IMR-90 (cell line): ENCODE results near the gene G3BP1. TPM values are rescaled to one million over a fixed set of nuclear protein-coding genes. Genes with fewer than 3 reads are reported as not detected.

Source experiments
- ATAC-seq: fragments of 200-7000 bp; cut with Tn5 transposase; 2 replicates; pipeline ENCODE4 v1.9.1; 2020; ENCODE audit warnings: low read depth, mild to moderate bottlenecking, moderate library complexity
- BruUV-seq: library from RNA; stranded (reverse); fragments of 400-500 nt; replicated peaks from 2 replicates; lab custom pipeline; 2021; lab: Mats Ljungman, UMichigan
- CTCF ChIA-PET: fragments of 300-600 bp; formaldehyde crosslinking; extraction: SDS; loops from one replicate; lab custom pipeline; 2021; ENCODE audit warnings: antibody characterized with exemption; lab: Yijun Ruan, JAX
- POLR2A ChIA-PET: fragments of 300-600 bp; sonication (Branson Sonifier 250); formaldehyde crosslinking; loops from one replicate; lab custom pipeline; 2022; ENCODE audit warnings: antibody characterized with exemption; ENCODE audit not compliant: unreplicated experiment; lab: Charles Lee
- DNase-seq: peaks from one replicate; pipeline ENCODE4 v3.0.0; 2013
- H2AFZ ChIP-seq: replicated peaks from 2 replicates; pipeline ENCODE3; 2013; ENCODE audit warnings: low read length, mild to moderate bottlenecking; ENCODE audit not compliant: poor library complexity
- H2AK5ac ChIP-seq: 2 replicates; pipeline ENCODE4 v1.6.1; 2013; ENCODE audit warnings: low read depth, low read length, inconsistent platforms
- H2AK9ac ChIP-seq: replicated peaks from 2 replicates; pipeline ENCODE3; 2013; ENCODE audit warnings: mild to moderate bottlenecking, low read depth, low read length, moderate library complexity; ENCODE audit not compliant: poor library complexity
- H2BK120ac ChIP-seq: 2 replicates; pipeline ENCODE4 v1.6.1; 2013; ENCODE audit warnings: low read depth, low read length, inconsistent platforms
- H2BK15ac ChIP-seq: 3 replicates; pipeline ENCODE4 v1.6.1; 2013; ENCODE audit warnings: low read depth, low read length, inconsistent platforms
- H2BK20ac ChIP-seq: 2 replicates; pipeline ENCODE4 v1.6.1; 2013; ENCODE audit warnings: low read depth, mild to moderate bottlenecking, inconsistent platforms, low read length, moderate library complexity
- H2BK5ac ChIP-seq: 2 replicates; pipeline ENCODE4 v1.6.1; 2013; ENCODE audit warnings: mild to moderate bottlenecking, low read depth, low read length, inconsistent platforms; ENCODE audit not compliant: poor library complexity, severe bottlenecking
- H3K14ac ChIP-seq: replicated peaks from 2 replicates; pipeline ENCODE4 v1.6.1; 2013; ENCODE audit warnings: low read depth, low read length, inconsistent platforms
- H3K18ac ChIP-seq: 2 replicates; pipeline ENCODE4 v1.6.1; 2013; ENCODE audit warnings: low read depth, low read length, control low read depth
- H3K23ac ChIP-seq: 2 replicates; pipeline ENCODE4 v1.6.1; 2013; ENCODE audit warnings: low read depth, low read length, inconsistent platforms
- H3K27ac ChIP-seq: 2 replicates; pipeline ENCODE4 v1.5.1; 2013; ENCODE audit warnings: mild to moderate bottlenecking, control low read depth, low read length; ENCODE audit not compliant: insufficient read depth
- H3K27me3 ChIP-seq: 2 replicates; pipeline ENCODE4 v1.6.1; 2013; ENCODE audit warnings: low read length; ENCODE audit not compliant: control insufficient read depth, insufficient read depth
- H3K36me3 ChIP-seq: 2 replicates; pipeline ENCODE4 v1.6.1; 2013; ENCODE audit warnings: low read length, mixed read lengths; ENCODE audit not compliant: control insufficient read depth, insufficient read depth
- H3K4ac ChIP-seq: 2 replicates; pipeline ENCODE4 v1.6.1; 2013; ENCODE audit warnings: low read depth, low read length, inconsistent platforms
- H3K4me1 ChIP-seq: 2 replicates; pipeline ENCODE4 v1.6.1; 2013; ENCODE audit warnings: low read length, mixed read lengths; ENCODE audit not compliant: control insufficient read depth, insufficient read depth
- H3K4me2 ChIP-seq: 2 replicates; pipeline ENCODE4 v1.6.1; 2013; ENCODE audit warnings: low read depth, mild to moderate bottlenecking, control low read depth, low read length, moderate library complexity
- H3K4me3 ChIP-seq: 2 replicates; pipeline ENCODE4 v1.5.1; 2013; ENCODE audit warnings: low read depth, mild to moderate bottlenecking, control low read depth, low read length, moderate library complexity; ENCODE audit not compliant: insufficient read depth
- H3K56ac ChIP-seq: 2 replicates; pipeline ENCODE4 v1.6.1; 2013; ENCODE audit warnings: low read length, inconsistent platforms; ENCODE audit not compliant: insufficient read depth; ENCODE audit errors: extremely low read depth
- H3K79me1 ChIP-seq, 2 experiments: 2 replicates each; pipeline ENCODE4 v1.6.1; 2013; ENCODE audit warnings: low read length in 2 of 2, inconsistent platforms in 1 of 2, low read depth in 1 of 2
- H3K9ac ChIP-seq: 2 replicates; pipeline ENCODE4 v1.6.1; 2013; ENCODE audit warnings: low read depth, low read length, control low read depth
- H3K9me1 ChIP-seq: 2 replicates; pipeline ENCODE4 v1.6.1; 2013; ENCODE audit warnings: low read length, inconsistent platforms; ENCODE audit not compliant: insufficient read depth
- H3K9me3 ChIP-seq: 2 replicates; pipeline ENCODE4 v1.6.1; 2013; ENCODE audit warnings: low read length; ENCODE audit not compliant: control insufficient read depth, insufficient read depth
- H4K20me1 ChIP-seq: 2 replicates; pipeline ENCODE4 v1.6.1; 2013; ENCODE audit warnings: low read length, inconsistent platforms; ENCODE audit not compliant: insufficient read depth
- H4K5ac ChIP-seq: 2 replicates; pipeline ENCODE4 v1.6.1; 2013; ENCODE audit warnings: mild to moderate bottlenecking, low read depth, low read length, control low read depth
- H4K8ac ChIP-seq, 2 experiments: 2 replicates each; pipeline ENCODE4 v1.6.1; 2013; ENCODE audit warnings: low read depth in 2 of 2, low read length in 2 of 2, control low read depth in 1 of 2, inconsistent platforms in 1 of 2
- H4K91ac ChIP-seq: 2 replicates; pipeline ENCODE4 v1.6.1; 2013; ENCODE audit warnings: low read depth, low read length, inconsistent platforms; ENCODE audit not compliant: insufficient read depth
- POLR2A ChIP-seq: IDR thresholded peaks from 2 replicates; pipeline ENCODE4 v1.6.1; 2012; ENCODE audit warnings: mild to moderate bottlenecking, low read depth, low read length
- WGBS, 2 experiments: methylation state at CpG; one replicate each; pipeline versions ENCODE4 v1.1.5 to v1.1.7; 2013; ENCODE audit warnings: missing lambda C conversion rate in 2 of 2; ENCODE audit not compliant: insufficient read length in 1 of 2; ENCODE audit errors: extremely low coverage in 2 of 2; 5-methylcytosine and 5-hydroxymethylcytosine counted together
- dilution Hi-C: fragments of 300-500 bp; cut with HindIII; formaldehyde crosslinking; loops from one replicate; pipeline ENCODE4 v1.14.3; 2018; ENCODE audit warnings: low sequenced_read_pairs; ENCODE audit not compliant: unreplicated experiment
- in situ Hi-C: fragments of 300-500 bp; cut with MboI; formaldehyde crosslinking; loops from 3 replicates; pipeline ENCODE4 v1.14.3; 2019; ENCODE audit warnings: low sequenced_read_pairs, inconsistent platforms, mixed read lengths
- intact Hi-C: fragments of 100-400 bp; cut with micrococcal nuclease; formaldehyde crosslinking; loops from 2 replicates; pipeline ENCODE4 v1.10.0; 2022
- polyA plus RNA-seq, 3 experiments: library from polyadenylated mRNA; depleted of rRNA; stranded (reverse); fragments of >200 nt; gene quantifications; 2 replicates each; pipeline ENCODE4 v1.2.3, GENCODE V29; 2012; ENCODE audit warnings: low replicate concordance in 1 of 3
- total RNA-seq: library from RNA; depleted of rRNA; stranded (reverse); fragments of >200 nt; gene quantifications from 2 replicates; pipeline ENCODE4 v1.2.3, GENCODE V29; 2012
- TF ChIP-seq, protein P1 (sequence below): conservative IDR thresholded peaks from 2 replicates; pipeline ENCODE4 v1.5.1; 2012; ENCODE audit warnings: mild to moderate bottlenecking, low read depth, low read length, improper control_type of control experiment

G3BP1 gene
- total and polyA plus RNA-seq, 2 of the 4 experiments (the other 2 are of a cell fraction): 40.2 to 482 TPM

DNA sequence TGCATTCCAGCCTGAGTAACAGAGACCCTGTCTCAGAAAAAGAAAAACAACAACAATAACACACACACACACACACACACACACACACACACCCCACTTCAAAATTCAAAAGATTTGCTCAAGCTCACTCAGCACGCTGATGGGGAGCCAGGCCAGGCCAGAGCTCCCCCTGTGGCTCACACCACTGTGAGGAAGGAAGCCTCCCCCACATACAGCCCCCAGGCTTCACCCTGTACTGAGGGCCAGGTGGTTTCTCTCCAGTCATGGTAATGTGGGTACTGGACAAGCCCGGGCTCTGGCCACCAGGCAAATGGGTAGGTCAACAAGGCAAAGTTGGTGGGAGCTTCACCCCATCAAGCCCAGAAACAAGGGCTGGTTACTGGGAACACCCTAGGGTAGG is 32.4 kb upstream of the G3BP1 start:
- no peaks in the 10 kb centered on the region for H3K9me3 ChIP-seq
- BruUV-seq: no TSS peak
- H2BK20ac ChIP-seq: peak overlapping the region; percentile 99
- peak overlapping the region; percentile 99 for H3K4ac ChIP-seq
- H3K4me1 ChIP-seq: peaks cover 18% of the 10 kb centered on the region
- peak overlapping the region; percentile 56 to 95 for H4K8ac ChIP-seq
- in situ Hi-C loops: loop anchor here (5.0 kb wide), 1 partner anchor 37 kb away; no protein-coding TSS in a partner anchor
- peak overlapping the region; percentile 98 for H3K14ac ChIP-seq
- peak overlapping the region; percentile 75 for H2AFZ ChIP-seq
- H2BK5ac ChIP-seq: peak overlapping the region; percentile 98
- H3K79me1 ChIP-seq: peaks cover 11 to 36% of the 10 kb centered on the region in 2 experiments; a peak in 3 of 4 replicates
- H3K9ac ChIP-seq: peak overlapping the region; percentile 14; the same call in 1 of the 2 replicates
- ChIA-PET POLR2A (interaction anchor here (0.8 to 3.5 kb wide), 7 partner anchors 40 to 78 kb away, joined by 3 to 70 read pairs (median 4); partner anchors contain the start of gene SPARC), CTCF (interaction anchor here (0.9 to 4.9 kb wide), 12 partner anchors 12 to 303 kb away, joined by 3 to 55 read pairs (median 4); partner anchors contain the start of genes G3BP1 and SPARC)
- 0 out of 2 replicates have a peak, but pooled peaks cover 4% of the 10 kb centered on the region for H4K20me1 ChIP-seq
- ATAC-seq (peak; percentile 2), DNase-seq (no peak)
- peak overlapping the region; percentile 82 for H3K56ac ChIP-seq
- H3K27me3 ChIP-seq: no peaks in the 10 kb centered on the region
- peak overlapping the region; percentile 99 for H4K91ac ChIP-seq
- H2BK15ac ChIP-seq: peak overlapping the region; percentile 87
- intact Hi-C loops: no loop called here
- 0 out of 2 replicates have a peak, but pooled peaks cover 2% of the 10 kb centered on the region for H3K36me3 ChIP-seq
- peak overlapping the region; percentile 98 for H2BK120ac ChIP-seq
- H3K18ac ChIP-seq: peak overlapping the region; percentile 93
- H2AK9ac ChIP-seq: peak overlapping the region; percentile 99
- H3K4me2 ChIP-seq: peak overlapping the region; percentile 25
- H3K23ac ChIP-seq: peak overlapping the region; percentile 100
- no CpG with 5 or more reads among the region's 2 CpGs for WGBS, 2 experiments
- H3K9me1 ChIP-seq: peaks cover 13% of the 10 kb centered on the region; the same call in 1 of the 2 replicates
- H3K4me3 ChIP-seq: no peak overlapping the region
- dilution Hi-C loops: no loop called here
- H2AK5ac ChIP-seq: peak overlapping the region; percentile 97
- TF ChIP-seq, protein P1, sequence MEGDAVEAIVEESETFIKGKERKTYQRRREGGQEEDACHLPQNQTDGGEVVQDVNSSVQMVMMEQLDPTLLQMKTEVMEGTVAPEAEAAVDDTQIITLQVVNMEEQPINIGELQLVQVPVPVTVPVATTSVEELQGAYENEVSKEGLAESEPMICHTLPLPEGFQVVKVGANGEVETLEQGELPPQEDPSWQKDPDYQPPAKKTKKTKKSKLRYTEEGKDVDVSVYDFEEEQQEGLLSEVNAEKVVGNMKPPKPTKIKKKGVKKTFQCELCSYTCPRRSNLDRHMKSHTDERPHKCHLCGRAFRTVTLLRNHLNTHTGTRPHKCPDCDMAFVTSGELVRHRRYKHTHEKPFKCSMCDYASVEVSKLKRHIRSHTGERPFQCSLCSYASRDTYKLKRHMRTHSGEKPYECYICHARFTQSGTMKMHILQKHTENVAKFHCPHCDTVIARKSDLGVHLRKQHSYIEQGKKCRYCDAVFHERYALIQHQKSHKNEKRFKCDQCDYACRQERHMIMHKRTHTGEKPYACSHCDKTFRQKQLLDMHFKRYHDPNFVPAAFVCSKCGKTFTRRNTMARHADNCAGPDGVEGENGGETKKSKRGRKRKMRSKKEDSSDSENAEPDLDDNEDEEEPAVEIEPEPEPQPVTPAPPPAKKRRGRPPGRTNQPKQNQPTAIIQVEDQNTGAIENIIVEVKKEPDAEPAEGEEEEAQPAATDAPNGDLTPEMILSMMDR: 0 out of 2 replicates have a peak, but pooled peaks have one; percentile 8
- no peak for TF ChIP-seq POLR2A
- H4K5ac ChIP-seq: peak overlapping the region; percentile 90
- peak overlapping the region; percentile 100 for H3K27ac ChIP-seq
